GM21423 (cell line): ENCODE results near the gene GPR3.
A peak's percentile ranks its signal among the peaks of the same experiment; 100 is the strongest.
"Not testable (repeated sequence)": the region's sequence is repeated elsewhere in the genome, so short reads cannot be mapped to it uniquely, and the experiment has no call there.

Source experiments
- ATAC-seq: cut with Tn5 transposase; IDR thresholded peaks from one replicate; pipeline ENCODE4 v1.9.1; 2021; ENCODE audit warnings: mild to moderate bottlenecking, moderate library complexity; ENCODE audit not compliant: unreplicated experiment

GPR3 gene

GRCh38 chr1:27398405-27399149 is 6.2 kb downstream of the GPR3 start:
- no peak for ATAC-seq

DNA sequence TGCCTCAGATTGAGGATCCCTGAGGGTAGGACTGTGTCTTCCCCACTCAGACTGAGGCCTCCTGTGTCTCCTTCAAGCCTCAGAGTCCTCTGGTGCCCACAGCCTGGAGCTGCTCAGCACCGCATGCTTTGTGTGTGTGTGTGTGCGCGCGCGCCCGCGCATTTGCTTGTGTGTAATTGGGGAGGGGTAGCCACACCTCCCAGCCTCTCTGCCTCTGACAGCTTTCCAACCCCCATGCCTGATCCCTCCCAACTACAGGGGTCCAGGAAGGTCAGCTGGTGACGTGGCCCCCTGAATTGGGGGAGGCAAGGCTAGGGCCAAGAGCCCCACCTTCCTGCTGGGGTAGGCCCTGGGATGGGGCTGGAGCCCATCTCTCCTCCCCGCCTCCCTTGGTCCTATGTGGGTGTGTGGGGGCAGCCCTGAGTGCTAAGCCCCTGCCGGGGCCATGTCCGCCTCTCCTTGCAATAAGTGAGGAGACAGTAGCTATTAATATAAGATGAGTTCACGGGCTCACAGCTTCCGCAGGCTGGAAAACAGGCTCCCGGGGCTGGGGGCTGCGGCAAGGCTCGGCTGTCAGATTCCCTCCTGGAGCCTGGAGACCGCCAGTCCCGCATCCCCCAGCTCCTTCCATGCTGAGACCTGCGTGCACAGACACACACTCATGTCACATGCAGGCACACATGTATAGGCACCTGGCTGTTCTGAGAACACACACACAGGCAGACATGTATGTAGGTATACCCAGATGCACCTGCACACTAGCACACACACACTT is 7.0 kb downstream of the GPR3 start:
- no peak for ATAC-seq

GRCh38 chr1:27400082-27400962 is 7.9 kb downstream of the GPR3 start:
- no peak for ATAC-seq

DNA sequence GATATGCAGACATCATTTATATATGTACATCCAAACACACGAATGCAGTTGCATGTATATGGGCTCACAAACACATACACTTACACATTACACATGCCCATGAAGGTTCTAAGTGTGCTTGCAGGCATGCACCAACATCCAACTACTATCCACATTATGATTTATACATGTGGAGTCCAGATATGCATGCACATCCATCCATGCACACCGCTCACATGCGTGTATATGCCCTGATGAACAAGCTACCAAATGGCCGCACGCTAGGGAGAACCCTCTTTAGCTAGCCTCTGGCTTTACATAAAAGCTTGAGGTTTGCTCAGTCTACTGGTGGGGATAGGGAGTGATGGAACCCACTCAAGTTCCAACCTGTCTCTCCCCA is 8.5 kb downstream of the GPR3 start:
- ATAC-seq: no peak

DNA sequence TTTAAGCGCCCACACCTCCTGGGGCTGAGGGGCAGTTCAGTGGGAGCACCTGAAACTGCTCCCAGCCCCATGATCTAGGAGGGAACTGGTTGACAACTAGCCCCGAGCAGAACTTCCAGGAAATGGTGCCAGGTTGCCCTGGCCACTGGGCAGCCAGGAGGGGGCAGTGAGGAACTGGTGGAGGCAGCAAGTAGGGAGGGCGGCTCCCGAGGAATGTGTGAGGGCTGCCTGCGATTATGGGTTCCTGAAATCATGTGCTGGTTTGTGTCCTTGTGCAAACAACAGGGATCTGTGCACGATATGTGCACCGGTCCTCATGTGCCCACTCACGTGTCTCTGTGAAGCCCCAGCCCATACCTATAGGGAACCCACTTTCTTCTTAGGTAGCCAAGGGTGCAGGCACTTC is 9.9 kb downstream of the GPR3 start:
- no peak for ATAC-seq

GRCh38 chr1:27403065-27403726 is 10.8 kb downstream of the GPR3 start:
- no peak for ATAC-seq

DNA sequence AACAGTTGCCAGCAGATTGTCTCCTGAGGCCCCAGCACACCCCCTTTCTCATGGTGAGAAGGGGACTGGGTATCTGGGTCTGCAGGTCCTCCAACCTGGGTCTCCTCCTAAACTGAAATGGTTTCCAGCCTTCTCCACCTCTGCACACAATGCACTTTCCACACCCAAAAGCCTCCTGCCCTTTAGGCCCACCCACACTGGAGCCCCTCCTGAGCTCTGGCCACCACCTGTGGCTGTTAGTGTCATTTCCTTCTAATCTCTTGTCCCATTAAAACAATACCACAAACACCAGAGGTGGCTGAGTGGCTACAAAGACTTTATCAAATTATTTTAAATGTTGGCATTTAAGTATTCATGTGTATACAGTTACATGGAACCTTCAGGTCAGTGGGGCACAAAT is 11.5 kb downstream of the GPR3 start:
- ATAC-seq: no peak

DNA sequence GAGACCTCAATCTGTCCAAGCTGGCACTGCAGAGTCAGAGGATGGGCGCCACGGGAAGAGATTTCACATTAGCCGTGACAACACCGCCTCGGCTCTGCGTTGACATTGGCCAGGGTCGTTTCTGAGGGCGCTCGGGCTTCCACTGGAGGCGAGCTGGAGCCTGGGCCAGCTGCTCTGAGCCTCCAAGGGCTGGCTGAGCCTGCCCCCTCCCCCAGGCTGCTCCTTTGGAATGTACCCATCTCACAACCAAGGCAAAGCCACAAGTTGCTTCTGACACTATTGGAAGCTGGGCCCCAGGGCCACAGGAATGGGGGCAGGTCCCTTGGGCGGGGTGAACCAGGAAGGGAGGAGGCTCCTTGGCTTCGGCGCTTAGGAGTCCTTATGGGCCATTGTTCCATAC is 12.7 kb downstream of the GPR3 start:
- ATAC-seq: no peak

DNA sequence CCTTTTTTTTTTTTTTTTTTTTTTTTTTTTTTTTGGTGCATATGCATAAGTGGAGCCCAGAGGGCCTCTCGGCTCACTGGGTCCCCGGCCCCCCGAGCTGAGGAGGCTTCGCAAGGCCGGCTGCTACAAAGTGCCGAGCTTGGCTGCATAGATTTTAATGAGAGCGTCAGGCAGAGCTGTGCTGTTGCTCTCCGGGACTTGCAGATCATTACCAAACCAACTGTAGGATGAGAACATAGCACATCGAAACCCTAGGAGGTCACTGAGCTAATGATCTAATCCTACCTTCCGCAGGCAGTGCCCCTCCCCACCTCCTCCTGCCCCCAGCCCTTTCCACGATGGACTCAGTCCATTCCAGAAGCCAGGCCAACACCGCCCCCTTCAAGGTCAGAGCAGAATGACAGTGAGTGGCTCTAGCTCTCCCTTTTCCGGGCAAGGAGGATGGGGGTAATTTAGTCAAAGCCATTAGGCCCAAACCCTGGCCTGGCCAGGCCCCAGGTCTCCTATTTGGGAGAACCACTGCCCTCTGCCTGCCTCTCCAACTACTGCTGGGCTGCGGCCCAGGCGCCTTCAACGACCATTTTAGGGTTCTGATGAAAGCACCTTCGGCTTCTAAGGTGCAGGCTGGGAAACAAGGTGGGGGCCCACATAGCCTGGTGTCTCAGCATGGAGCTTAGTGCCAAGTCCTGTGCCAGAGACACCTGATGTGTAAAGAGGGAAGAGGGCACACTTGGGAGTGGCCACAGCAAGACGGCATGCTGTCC is 13.4 kb downstream of the GPR3 start:
- not testable (repeated sequence) for ATAC-seq

DNA sequence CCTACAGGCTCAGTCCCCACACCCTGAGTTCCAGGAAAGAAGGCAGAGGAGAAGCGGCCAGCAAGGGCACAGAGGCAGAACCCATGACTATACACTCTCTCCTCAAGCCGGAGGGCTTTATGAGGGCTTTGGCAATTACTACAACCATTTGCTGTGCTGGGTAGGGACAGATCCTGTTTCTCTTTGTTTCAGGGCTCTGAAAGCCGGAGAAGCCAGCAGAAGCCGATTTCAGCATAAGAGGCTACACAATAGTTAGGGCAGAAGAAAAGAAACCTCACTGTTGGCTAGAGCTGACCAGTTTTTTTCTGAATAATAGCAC is 13.9 kb downstream of the GPR3 start:
- no peak for ATAC-seq

GRCh38 chr1:27406791-27407190 is 14.4 kb downstream of the GPR3 start:
- ATAC-seq: not testable (repeated sequence)

DNA sequence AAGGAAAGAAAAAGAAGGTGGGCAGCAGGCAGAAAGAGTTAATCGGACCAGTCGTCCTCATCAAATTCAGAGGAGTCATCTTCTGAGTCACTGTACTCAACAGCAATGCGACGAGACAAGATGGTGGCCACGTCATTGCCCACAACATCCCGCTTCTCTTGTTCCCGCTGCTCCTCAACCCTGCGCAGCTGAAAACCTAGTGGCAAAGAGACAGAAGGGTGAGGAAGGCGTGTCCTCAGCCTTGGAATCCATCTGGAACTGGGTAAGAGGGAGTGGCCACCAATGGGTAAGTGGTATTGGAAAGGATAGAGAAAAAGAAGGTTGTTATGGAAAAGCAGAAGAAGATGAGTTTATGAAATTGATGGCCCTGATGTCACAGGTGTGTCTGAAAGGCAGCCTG is 15.7 kb downstream of the GPR3 start:
- no peak for ATAC-seq

GRCh38 chr1:27409669-27410068 is 17.2 kb downstream of the GPR3 start:
- no peak for ATAC-seq

DNA sequence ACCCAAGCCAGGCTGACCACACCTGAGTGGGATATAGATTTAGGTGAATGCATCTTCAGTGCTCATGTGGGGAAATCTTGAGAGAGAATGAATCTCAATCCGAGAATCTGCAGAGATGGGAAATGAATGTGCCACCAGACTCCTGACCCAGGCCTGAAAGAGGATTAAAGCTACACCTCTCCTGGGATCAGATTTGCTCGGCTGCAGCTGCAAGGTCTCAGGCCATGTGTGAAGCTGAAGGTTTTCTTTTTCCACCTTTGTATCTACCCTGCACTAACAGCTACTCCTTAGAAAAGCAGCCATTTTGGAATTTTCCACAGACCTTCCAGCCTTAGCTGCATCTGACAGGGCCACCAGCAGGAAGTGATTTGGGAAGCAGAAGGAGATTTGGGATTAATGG is 18.3 kb downstream of the GPR3 start:
- ATAC-seq: no peak

DNA sequence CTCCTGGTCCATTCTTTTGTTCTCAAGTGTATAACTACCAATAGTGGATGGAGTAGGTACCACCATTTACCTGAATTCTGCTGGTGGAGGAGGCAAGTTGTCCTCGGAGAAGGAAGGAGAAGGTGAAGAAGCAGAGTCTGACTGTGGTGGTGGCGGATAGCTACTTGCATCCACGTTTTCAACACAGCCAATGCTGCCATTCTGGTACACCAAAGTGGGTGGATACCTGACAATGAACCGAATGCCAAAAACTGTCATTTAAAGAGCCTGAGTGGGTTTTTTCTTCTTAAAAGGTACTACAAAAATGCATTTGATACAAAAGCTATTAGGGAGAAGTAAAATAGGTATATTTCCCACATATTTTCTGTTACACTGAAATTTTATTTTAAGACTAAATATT is 20.1 kb downstream of the GPR3 start:
- ATAC-seq: no peak

DNA sequence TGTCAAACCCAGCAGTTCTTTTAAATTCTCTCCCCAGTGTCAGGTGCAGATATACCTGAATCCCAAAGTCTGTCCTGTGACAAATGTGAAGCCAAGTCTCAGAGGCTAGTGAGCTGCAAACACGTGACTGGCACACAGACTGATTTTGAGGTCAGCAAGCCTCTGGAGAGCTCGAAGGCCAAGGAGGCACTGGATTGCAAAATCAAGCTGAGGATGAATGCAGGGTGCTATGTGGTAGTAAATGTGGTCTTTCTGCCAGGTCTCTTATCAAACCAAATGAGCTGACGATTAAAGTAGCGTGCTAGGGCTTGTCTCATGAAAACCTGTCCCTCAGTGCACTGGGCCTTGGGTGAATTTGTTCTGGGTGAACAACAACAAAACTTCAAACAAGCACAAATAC is 20.6 kb downstream of the GPR3 start:
- no peak for ATAC-seq

DNA sequence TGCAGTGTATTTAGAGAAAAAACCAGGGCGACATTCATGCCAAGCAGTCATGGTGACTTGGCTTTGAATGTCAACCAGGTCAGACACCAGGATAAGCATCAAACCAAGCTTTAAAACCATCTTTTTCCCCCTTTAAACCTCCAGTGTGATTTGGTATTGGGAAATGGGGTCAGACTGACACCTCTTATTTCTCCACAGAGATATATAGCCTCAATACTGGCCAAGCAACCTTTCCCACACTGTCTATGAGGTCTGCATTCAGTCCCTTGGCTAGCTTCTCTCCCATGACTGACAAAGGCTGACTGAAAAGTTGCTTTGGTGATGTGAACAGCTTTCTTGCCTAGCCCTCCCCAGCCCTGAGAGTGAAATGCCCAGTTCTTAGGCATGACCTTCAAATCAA is 21.7 kb downstream of the GPR3 start:
- ATAC-seq: no peak

GRCh38 chr1:27416387-27417111 is 24.1 kb downstream of the GPR3 start:
- ATAC-seq: peak; percentile 52

GRCh38 chr1:27417713-27418112 is 25.3 kb downstream of the GPR3 start:
- ATAC-seq: no peak
